Ovary (tissue), 10 donors: ENCODE results near the gene ECM1. TPM values are rescaled to one million over a fixed set of nuclear protein-coding genes. Genes with fewer than 3 reads are reported as not detected.
A peak's percentile ranks its signal among the peaks of the same experiment; 100 is the strongest.

Source experiments
- DNase-seq, 5 donors: peaks; one replicate each; pipeline ENCODE4 v3.0.0-alpha.2; 2019 to 2020
- H3K27ac ChIP-seq, 2 donors: fragments of 200-600 bp; one replicate each; pipeline versions ENCODE4 v1.5.1 to v1.8.0; 2019 to 2022
- H3K27me3 ChIP-seq: fragments of 200-600 bp; one replicate; pipeline ENCODE4 v1.8.0; 2022
- H3K36me3 ChIP-seq: fragments of 200-600 bp; sonication (generic); one replicate; pipeline ENCODE4 v1.5.1; 2019
- H3K4me1 ChIP-seq: one replicate; pipeline ENCODE4 v1.8.1; 2013; ENCODE audit warnings: mild to moderate bottlenecking, moderate library complexity; ENCODE audit not compliant: insufficient read depth
- H3K4me3 ChIP-seq: fragments of 200-600 bp; sonication (generic); one replicate; pipeline ENCODE4 v1.5.1; 2017
- H3K9me3 ChIP-seq, 2 donors: fragments of 200-600 bp in 1 of 2; sonication (generic) in 1 of 2; one replicate each; pipeline versions ENCODE4 v1.5.1 to v1.8.1; 2013 to 2019; ENCODE audit warnings: mild to moderate bottlenecking in 1 of 2, moderate library complexity in 1 of 2
- CTCF ChIP-seq, 3 donors: fragments of 450-650 bp in 2 of 3; fragments of 200-600 bp in 1 of 3; IDR thresholded peaks; one replicate each; pipeline versions ENCODE4 v1.5.1 to v1.8.0; 2016 to 2022; ENCODE audit warnings: antibody characterized with exemption in 3 of 3, mild to moderate bottlenecking in 1 of 3
- EP300 ChIP-seq: sonication (generic); formaldehyde crosslinking; IDR thresholded peaks from one replicate; pipeline ENCODE4 v1.6.1; 2017; ENCODE audit warnings: antibody characterized with exemption
- POLR2A ChIP-seq: fragments of 450-650 bp; IDR thresholded peaks from one replicate; pipeline ENCODE4 v1.6.1; 2017; ENCODE audit warnings: antibody characterized with exemption, mild to moderate bottlenecking, moderate library complexity
- WGBS, 3 donors: extraction: QIAGEN DNeasy Blood & Tissue Kit in 1 of 3; methylation state at CpG; one replicate each; pipeline versions ENCODE4 v1.1.5 to v1.1.7; 2013 to 2017; 5-methylcytosine and 5-hydroxymethylcytosine counted together
- intact Hi-C, 4 donors: fragments of 100-400 bp; cut with DNase I; formaldehyde crosslinking; loops; one replicate each; pipeline versions ENCODE4 v1.11.0 to v1.15.1; 2022 to 2023
- long read RNA-seq, 3 donors: library from polyadenylated mRNA in 2 of 3; unstranded in 2 of 3; transcript quantifications; one replicate each; pipeline ENCODE4 v2.0.0 and lab custom pipeline, GENCODE V29; 2021 to 2026
- polyA plus RNA-seq, 2 donors: library from polyadenylated mRNA; stranded (reverse); fragments of 200-250 nt in 1 of 2; fragments of 350-450 nt in 1 of 2; fragmentation: Illumina TruSeq in 1 of 2; extraction: RNeasy Lipid Tissue Mini Kit (QIAGEN cat#74804) in 1 of 2; gene quantifications; one replicate each; pipeline ENCODE4 v1.2.3, GENCODE V29; 2013 to 2014
- total RNA-seq, 7 donors: library from RNA; depleted of rRNA in 2 of 7; stranded (reverse); fragments of >200 nt in 2 of 7; fragmentation: NEBNext Ultra II Directional in 3 of 7; extraction: Animal tissue kit (Norgen Biotek cat#: 25700) in 3 of 7; gene quantifications; one replicate each; pipeline versions ENCODE4 v1.1.0 to v1.2.4, GENCODE V29; 2016 to 2023
- donor health status: DM: no; HTN: no; CAD: no; lungs with moderate emphysema.
- donor health status: DM: no; HTN: no; CAD: no.
- donor health status: Bipolar disorder and iron deficiency.
- donor health status: DM: yes; HTN: yes; CAD: no.
- donor health status: DM: no; HTN: no; CAD: no.
- donor health status: DM: yes; HTN: yes; CAD: no.

Gene ECM1
- total RNA-seq = 10 to 100 TPM in 1 of 7 donors, 1 to 10 TPM in 6; 1.8 to 11.0 (median 6.2) TPM
- 10 to 100 TPM in 1 of 2 donors, 1 to 10 TPM in 1; 4.3 to 16.7 TPM for polyA plus RNA-seq
- long read RNA-seq, donor 1, transcript ECM1-202 (10 exons, 2,070 nt) = major isoform, 8 of 17 reads
- long read RNA-seq, donor 1, partial matches to known transcripts = 6 of 17 reads
- long read RNA-seq, donor 1, other reads (novel, unspliced or antisense) = 3 of 17 reads
- long read RNA-seq, donor 2, partial matches to known transcripts = 6 of 9 reads
- long read RNA-seq, donor 2, other reads (novel, unspliced or antisense) = 0 of 9 reads
- long read RNA-seq, donor 3, transcript ECM1-202 (10 exons, 2,070 nt) = major isoform, 7 of 11 reads
- long read RNA-seq, donor 3, partial matches to known transcripts = 4 of 11 reads
- long read RNA-seq, donor 3, other reads (novel, unspliced or antisense) = 0 of 11 reads

DNA sequence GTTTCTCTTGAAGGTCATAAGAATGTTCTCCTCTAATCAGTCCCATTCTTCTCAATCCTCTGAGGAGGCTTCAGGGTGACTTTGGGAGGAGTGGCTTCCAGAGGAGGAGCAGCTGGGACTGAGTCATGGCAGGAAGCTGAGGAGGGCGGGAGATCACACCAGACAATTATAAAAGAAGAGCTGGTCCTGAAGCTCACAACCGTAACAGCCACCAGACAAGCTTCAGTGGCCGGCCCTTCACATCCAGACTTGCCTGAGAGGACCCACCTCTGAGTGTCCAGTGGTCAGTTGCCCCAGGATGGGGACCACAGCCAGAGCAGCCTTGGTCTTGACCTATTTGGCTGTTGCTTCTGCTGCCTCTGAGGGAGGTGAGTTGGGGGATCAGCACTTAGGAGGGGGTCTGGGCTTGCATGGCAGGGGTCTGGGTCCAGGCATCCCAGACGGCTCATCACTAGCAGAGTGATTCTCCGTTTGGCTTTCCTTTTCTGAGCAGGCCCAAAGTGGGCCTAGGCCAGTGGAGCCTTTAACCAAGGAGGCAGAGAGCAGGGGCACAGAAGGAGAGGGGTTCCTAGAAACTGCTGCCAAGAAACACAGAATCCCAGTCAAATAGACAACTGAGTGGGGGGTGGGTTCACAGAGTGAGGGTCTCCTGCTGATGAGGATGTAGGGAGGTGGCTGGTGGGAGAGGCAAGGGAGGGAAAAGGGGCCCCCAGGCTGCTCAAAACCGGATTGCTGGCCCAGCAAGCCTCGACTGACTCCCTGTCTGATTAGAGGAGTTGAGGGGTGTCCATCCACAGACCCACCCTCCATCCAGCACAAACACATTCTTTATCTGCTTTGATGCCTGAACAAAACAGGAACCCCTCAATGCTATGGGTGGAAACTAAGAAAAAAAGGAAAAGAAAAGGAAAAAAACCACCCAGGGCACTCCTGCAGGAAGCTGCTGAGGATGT lies at the start of gene ECM1:
TSS of gene ECM1 (plus strand) at position 198 of the 953 bp plus-strand sequence. CDS start at position 299, 101 bp downstream.
- H3K36me3 ChIP-seq = no peaks in the 10 kb centered on the region
- H3K9me3 ChIP-seq = no peaks in the 10 kb centered on the region
- no peak within 1 kb of the TSS for H3K27ac ChIP-seq
- H3K4me1 ChIP-seq = no peaks in the 10 kb centered on the region
- no peaks in the 10 kb centered on the region for H3K27me3 ChIP-seq
- no peak within 1 kb of the TSS for H3K4me3 ChIP-seq
- TF ChIP-seq POLR2A (no peak), EP300 (no peak), CTCF (IDR thresholded peaks at IDR 0.05) (no peak)
- peak in 3 of 5 donors; percentile 40 to 46 (median 45) for DNase-seq
- whole genome bisulfite sequencing, 3 donors = 44 to 57% (median 45%) methylated on average over 7 of the region's 7 CpGs
- intact Hi-C loops = no loop called here

- peak; percentile 57 to 73 (median 68) for TF ChIP-seq CTCF (IDR thresholded peaks at IDR 0.05)
- no peak for TF ChIP-seq EP300
- 41 to 47% (median 44%) methylated on average over 4 of the region's 4 CpGs for WGBS, 3 donors
- Histone ChIP-seq H3K4me1 (no peaks in the 10 kb centered on the region), H3K9me3 (no peaks in the 10 kb centered on the region), H3K27me3 (no peaks in the 10 kb centered on the region), H3K27ac (no peak overlapping the region), H3K36me3 (no peaks in the 10 kb centered on the region), H3K4me3 (no peak overlapping the region)
- intact Hi-C loops = loop anchor here in 1 of 4 donors (10.0 kb wide), 1 partner anchor 70 kb away; no protein-coding TSS in a partner anchor
- peak; percentile 38 to 66 (median 54) for DNase-seq
These were observed 43.5 kb upstream of the ECM1 start for GRCh38 chr1:150464422-150464826.

- Histone ChIP-seq H3K9me3 (no peaks in the 10 kb centered on the region), H3K27me3 (no peaks in the 10 kb centered on the region), H3K4me1 (no peaks in the 10 kb centered on the region), H3K36me3 (no peaks in the 10 kb centered on the region), H3K27ac (no peak overlapping the region), H3K4me3 (no peak overlapping the region)
- intact Hi-C loops = loop anchor here in 3 of 4 donors (5.0 to 10.0 kb wide), 3 partner anchors 65 to 530 kb away; no protein-coding TSS in a partner anchor
- no peak for DNase-seq
- TF ChIP-seq EP300 = no peak
- no peak for TF ChIP-seq POLR2A
- TF ChIP-seq CTCF (IDR thresholded peaks at IDR 0.05) = no peak
These were observed 40.9 kb upstream of the ECM1 start for GRCh38 chr1:150466964-150467363.

DNA sequence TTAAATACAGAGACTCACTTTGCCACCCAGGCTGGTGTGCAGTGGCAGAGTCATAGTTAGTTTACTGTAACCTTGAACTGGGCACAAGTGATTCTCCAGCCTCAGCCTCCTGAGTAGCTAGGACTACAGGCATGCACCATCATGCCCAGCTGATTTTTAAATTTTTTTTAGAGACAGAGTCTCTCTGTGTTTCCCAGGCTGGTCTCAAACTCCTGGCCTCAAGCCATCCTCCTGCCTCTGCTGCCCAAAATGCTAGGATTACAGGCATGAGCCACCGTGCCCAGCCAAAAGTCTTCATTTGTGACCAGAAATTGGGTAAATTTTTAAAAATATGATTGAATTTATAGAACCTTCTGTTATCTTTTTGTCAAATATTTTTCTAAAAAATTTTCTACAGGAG lies 38.6 kb upstream of the ECM1 start:
- intact Hi-C loops = loop anchor here in 3 of 4 donors (5.0 to 10.0 kb wide), 3 partner anchors 63 to 528 kb away; no protein-coding TSS in a partner anchor
- Histone ChIP-seq H3K27me3 (no peaks in the 10 kb centered on the region), H3K27ac (no peak overlapping the region), H3K9me3 (no peaks in the 10 kb centered on the region), H3K36me3 (no peaks in the 10 kb centered on the region), H3K4me3 (no peak overlapping the region), H3K4me1 (peaks cover 8% of the 10 kb centered on the region)
- 20 to 67% (median 63%) methylated on average over 1 of the region's 1 CpG for WGBS, 3 donors
- TF ChIP-seq EP300 (no peak), CTCF (IDR thresholded peaks at IDR 0.05) (no peak), POLR2A (no peak)
- DNase-seq = no peak
